Tibial nerve (tissue), 4 donors: ENCODE results near the gene CALCA. TPM values are rescaled to one million over a fixed set of nuclear protein-coding genes. Genes with fewer than 3 reads are reported as not detected.
A peak's percentile ranks its signal among the peaks of the same experiment; 100 is the strongest.

ENCODE experiments used
- DNase-seq, 2 donors: peaks; one replicate each; pipeline ENCODE4 v3.0.0-alpha.2; 2019; ENCODE audit warnings: low spot score in 2 of 2
- H3K27ac ChIP-seq, 4 donors: fragments of 200-600 bp; sonication (generic) in 3 of 4; one replicate each; pipeline ENCODE4 v1.5.1; 2017 to 2019; ENCODE audit warnings: mild to moderate bottlenecking in 1 of 4
- H3K27me3 ChIP-seq, 2 donors: fragments of 200-600 bp; sonication (generic) in 1 of 2; one replicate each; pipeline versions ENCODE4 v1.5.1 to v1.6.0; 2017 to 2019
- H3K36me3 ChIP-seq, 3 donors: fragments of 200-600 bp; sonication (generic); one replicate each; pipeline ENCODE4 v1.5.1; 2018 to 2019
- H3K4me1 ChIP-seq, 4 donors: fragments of 200-600 bp; sonication (generic) in 3 of 4; one replicate each; pipeline ENCODE4 v1.5.1; 2017 to 2019
- H3K4me3 ChIP-seq, 4 donors: fragments of 200-600 bp; sonication (generic) in 3 of 4; one replicate each; pipeline ENCODE4 v1.5.1; 2017 to 2019; ENCODE audit warnings: mild to moderate bottlenecking in 1 of 4, moderate library complexity in 1 of 4
- H3K9me3 ChIP-seq, 4 donors: fragments of 200-600 bp; sonication (generic) in 3 of 4; one replicate each; pipeline ENCODE4 v1.5.1; 2017 to 2019
- EP300 ChIP-seq, 2 donors: sonication (generic); formaldehyde crosslinking; IDR thresholded peaks; one replicate each; pipeline ENCODE4 v1.6.1; 2017; ENCODE audit warnings: antibody characterized with exemption in 2 of 2, mild to moderate bottlenecking in 1 of 2
- POLR2A ChIP-seq, 2 donors: fragments of 450-650 bp; IDR thresholded peaks; one replicate each; pipeline ENCODE4 v1.6.1; 2017; ENCODE audit warnings: antibody characterized with exemption in 2 of 2, mild to moderate bottlenecking in 2 of 2, moderate library complexity in 2 of 2
- WGBS, 2 donors: methylation state at CpG; one replicate each; pipeline ENCODE4 v1.1.5; 2018; 5-methylcytosine and 5-hydroxymethylcytosine counted together
- total RNA-seq, 4 donors: library from RNA; depleted of rRNA; stranded (reverse); fragments of >200 nt; gene quantifications; one replicate each; pipeline ENCODE4 v1.1.0, GENCODE V29; 2016
- TF ChIP-seq, protein P1 (sequence below), 5 experiments: fragments of 200-600 bp in 3 of 5; fragments of 450-650 bp in 2 of 5; sonication (generic) in 3 of 5; IDR thresholded peaks; one replicate each; pipeline ENCODE4 v1.5.1; 2016 to 2019; ENCODE audit warnings: antibody characterized with exemption in 5 of 5, mild to moderate bottlenecking in 3 of 5, moderate library complexity in 2 of 5

CALCA gene
- total RNA-seq, 4 donors from 2014 or later, result not detected

DNA sequence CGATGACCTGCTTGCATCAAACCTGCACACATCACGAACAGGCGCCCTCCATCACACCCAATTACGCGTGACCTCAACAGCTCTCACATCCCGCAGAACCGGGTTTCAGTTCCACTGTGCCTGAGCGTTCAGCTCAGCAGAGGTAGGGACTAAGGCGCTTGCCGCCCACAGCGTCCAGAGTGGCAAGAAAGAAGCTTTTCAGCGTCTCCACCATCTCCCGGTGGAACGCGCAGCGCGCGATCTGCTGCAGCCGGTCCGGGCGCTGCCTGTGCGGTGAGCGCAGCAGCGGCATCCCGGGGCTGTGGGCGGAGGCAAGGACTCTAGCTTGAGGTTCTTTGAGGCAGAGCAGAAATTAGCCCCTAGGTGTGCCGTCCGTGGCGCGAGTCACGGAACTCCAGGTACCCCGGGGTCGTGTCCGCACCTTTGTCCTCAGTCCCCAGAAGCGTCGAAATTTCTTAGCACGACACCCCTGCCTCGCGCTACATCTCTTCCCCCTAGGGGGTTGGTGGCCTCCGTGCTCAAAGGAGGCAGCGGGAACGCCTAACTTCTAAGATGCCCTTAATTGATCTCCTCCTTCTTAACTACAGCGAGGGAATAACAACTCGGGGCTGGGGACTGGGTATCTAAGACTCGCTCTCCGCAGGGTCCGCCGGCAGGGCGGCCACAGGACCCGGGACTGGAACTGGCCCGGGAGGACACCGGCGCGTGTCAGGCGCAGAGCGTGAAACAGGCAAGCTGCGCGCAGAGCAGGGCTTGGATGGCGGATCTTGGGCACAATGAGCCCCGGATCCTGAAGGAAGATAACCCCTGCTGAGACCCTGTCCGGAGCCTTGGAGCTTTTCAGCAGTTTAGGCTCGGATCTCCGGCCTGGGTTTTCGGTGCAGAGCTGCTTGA lies 1.7 kb upstream of the CALCA start:
- no peaks in the 10 kb centered on the region for H3K36me3 ChIP-seq
- no peaks in the 10 kb centered on the region for H3K9me3 ChIP-seq
- 1 to 3% methylated on average over 50 to 58 of the region's 64 CpGs for WGBS, 2 donors
- peak overlapping the region in 3 of 4 donors; percentile 11 to 30 (median 23) for H3K4me3 ChIP-seq
- no peak overlapping the region for H3K27ac ChIP-seq
- H3K4me1 ChIP-seq, result peaks cover 0 to 40% (median 12%) of the 10 kb centered on the region in 4 donors
- H3K27me3 ChIP-seq, result peaks cover 0 to 81% of the 10 kb centered on the region in 2 donors
- no peak for TF ChIP-seq POLR2A (IDR thresholded peaks at IDR 0.05)
- TF ChIP-seq, protein P1, sequence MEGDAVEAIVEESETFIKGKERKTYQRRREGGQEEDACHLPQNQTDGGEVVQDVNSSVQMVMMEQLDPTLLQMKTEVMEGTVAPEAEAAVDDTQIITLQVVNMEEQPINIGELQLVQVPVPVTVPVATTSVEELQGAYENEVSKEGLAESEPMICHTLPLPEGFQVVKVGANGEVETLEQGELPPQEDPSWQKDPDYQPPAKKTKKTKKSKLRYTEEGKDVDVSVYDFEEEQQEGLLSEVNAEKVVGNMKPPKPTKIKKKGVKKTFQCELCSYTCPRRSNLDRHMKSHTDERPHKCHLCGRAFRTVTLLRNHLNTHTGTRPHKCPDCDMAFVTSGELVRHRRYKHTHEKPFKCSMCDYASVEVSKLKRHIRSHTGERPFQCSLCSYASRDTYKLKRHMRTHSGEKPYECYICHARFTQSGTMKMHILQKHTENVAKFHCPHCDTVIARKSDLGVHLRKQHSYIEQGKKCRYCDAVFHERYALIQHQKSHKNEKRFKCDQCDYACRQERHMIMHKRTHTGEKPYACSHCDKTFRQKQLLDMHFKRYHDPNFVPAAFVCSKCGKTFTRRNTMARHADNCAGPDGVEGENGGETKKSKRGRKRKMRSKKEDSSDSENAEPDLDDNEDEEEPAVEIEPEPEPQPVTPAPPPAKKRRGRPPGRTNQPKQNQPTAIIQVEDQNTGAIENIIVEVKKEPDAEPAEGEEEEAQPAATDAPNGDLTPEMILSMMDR (IDR thresholded peaks at IDR 0.05), result no peak
- TF ChIP-seq EP300 (IDR thresholded peaks at IDR 0.05), result no peak
- no peak for DNase-seq

DNA sequence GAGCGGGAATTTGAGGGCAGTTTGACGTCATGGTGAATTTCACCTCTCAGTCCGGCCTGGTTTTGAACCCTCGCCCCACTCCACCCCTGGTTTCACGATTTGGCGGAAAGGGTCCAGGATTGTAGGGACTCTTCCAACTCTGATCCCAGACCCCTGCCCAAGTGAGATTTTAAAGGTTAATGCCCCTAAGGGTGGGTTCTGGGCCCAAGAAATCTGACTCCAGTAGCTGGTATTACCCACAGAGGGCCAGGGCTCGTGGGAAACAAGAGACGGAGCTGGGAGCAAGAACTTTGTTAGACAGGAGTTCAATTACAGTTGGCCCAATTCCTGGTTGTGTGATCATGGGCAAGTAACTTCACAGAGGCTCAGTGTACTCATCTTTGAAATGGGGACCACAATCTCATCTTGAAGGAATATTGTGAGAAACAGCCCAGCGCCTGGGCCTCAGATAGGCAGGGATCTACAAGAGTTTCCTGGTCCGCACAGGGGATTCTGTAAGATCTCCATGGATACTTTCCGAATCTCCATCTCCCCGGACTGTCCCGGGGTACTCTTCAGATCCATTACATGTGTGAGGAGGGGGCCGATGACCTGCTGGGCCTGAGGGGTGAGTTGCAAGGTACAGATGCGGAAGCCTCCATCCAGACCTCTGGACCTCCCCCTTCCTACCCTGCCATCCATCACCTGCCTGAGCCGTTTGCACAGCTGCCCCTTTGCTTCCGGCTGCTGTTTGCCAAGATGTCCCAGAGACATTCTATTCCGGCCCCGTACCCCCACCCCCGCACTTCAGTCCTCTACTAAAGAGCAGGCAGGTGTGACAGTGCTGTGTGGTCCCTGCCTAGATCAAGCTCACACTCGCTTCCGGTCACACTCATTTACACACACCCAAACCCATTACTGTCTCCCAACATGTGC lies 687 bp upstream of the CALCA start:
- Histone ChIP-seq H3K27me3 (peaks cover 0 to 90% of the 10 kb centered on the region in 2 donors), H3K4me1 (peaks cover 0 to 40% (median 12%) of the 10 kb centered on the region in 4 donors), H3K36me3 (no peaks in the 10 kb centered on the region), H3K27ac (no peak overlapping the region), H3K4me3 (no peak overlapping the region), H3K9me3 (no peaks in the 10 kb centered on the region)
- TF ChIP-seq POLR2A (IDR thresholded peaks at IDR 0.05) (no peak), EP300 (IDR thresholded peaks at IDR 0.05) (no peak)
- TF ChIP-seq, protein P1 (IDR thresholded peaks at IDR 0.05), result no peak
- DNase-seq, result no peak
- 8 to 12% methylated on average over 20 to 22 of the region's 22 CpGs for WGBS, 2 donors

DNA sequence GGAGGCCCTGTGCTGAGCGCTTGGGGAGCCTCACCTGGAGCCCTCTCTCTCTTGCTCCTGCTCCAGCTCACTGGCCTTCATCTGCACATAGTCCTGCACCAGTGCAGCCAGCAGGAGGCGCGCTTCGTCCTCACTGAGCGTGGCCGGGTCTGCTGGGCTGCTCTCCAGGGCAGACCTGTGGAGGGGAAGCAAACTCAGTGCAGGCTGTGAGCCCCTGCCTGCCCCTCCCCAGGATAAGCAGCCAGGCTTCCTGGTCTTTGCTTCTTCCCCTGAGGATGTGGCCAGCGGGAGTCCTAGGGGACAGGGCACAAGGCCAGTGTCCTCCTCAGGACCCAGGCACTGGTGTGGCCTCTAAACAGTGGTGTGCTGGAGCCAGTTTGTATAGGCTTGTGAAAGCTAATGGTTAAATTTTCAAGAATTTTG lies 2.2 kb downstream of the CALCA start:
- 9 to 18% methylated on average over 6 to 7 of the region's 7 CpGs for WGBS, 2 donors
- DNase-seq, result no peak

DNA sequence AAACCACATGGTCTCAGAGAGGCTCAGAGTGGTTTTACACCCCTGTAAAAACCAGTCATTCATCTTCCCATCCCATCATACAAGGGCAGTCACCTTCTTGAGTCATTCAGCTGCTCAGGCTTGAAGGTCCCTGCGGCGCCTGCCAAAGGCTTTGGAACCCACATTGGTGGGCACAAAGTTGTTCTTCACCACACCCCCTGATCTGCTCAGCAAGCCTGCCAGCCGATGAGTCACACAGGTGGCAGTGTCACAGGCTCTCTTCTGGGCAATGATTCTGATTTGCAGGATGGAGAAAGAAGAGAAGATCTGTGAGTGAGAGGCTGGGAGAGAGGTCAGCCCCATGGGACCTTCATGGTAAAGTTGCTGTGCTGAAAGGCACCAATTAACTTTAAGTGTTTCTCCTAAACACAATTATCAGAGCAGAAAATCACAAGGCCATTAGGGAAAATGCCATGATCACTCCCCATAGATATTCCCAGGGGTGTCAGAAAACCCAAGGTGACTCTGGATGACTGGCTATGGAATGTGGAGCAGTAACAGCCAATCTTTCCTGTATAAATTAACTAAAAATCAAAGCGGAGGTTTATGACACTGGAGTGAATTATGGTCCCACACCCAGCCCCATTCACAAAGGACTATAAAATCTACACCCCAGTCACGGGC lies 4.4 kb downstream of the CALCA start:
- no peaks in the 10 kb centered on the region for H3K36me3 ChIP-seq
- no peak overlapping the region for H3K4me3 ChIP-seq
- 79 to 84% methylated on average over 5 of the region's 5 CpGs for WGBS, 2 donors
- no peaks in the 10 kb centered on the region for H3K9me3 ChIP-seq
- no peak overlapping the region for H3K27ac ChIP-seq
- H3K27me3 ChIP-seq, result peaks cover 0 to 47% of the 10 kb centered on the region in 2 donors
- H3K4me1 ChIP-seq, result peaks cover 0 to 13% (median 2%) of the 10 kb centered on the region in 4 donors
- TF ChIP-seq, protein P1 (IDR thresholded peaks at IDR 0.05), result no peak
- TF ChIP-seq POLR2A (IDR thresholded peaks at IDR 0.05) (no peak), EP300 (IDR thresholded peaks at IDR 0.05) (no peak)
- no peak for DNase-seq

More for the DNA sequence above, 2.2 kb downstream of the CALCA start:
- Histone ChIP-seq H3K27ac (no peak overlapping the region), H3K4me3 (no peak overlapping the region), H3K36me3 (no peaks in the 10 kb centered on the region), H3K27me3 (peaks cover 0 to 69% of the 10 kb centered on the region in 2 donors), H3K9me3 (no peaks in the 10 kb centered on the region), H3K4me1 (peaks cover 0 to 33% (median 12%) of the 10 kb centered on the region in 4 donors)
- TF ChIP-seq, protein P1 (IDR thresholded peaks at IDR 0.05), result peak in 2 of 5 experiments; percentile 9 to 11
- no peak for TF ChIP-seq POLR2A (IDR thresholded peaks at IDR 0.05)
- no peak for TF ChIP-seq EP300 (IDR thresholded peaks at IDR 0.05)
